Nephron (organoid): Measurements from ENCODE around the gene CXCR2.

Source experiments
- H3K27ac Mint-ChIP-seq, 3 experiments: 2 replicates each; pipeline ENCODE4 v1.8.0; 2020; ENCODE audit warnings: mixed read lengths in 3 of 3, mild to moderate bottlenecking in 2 of 3, moderate library complexity in 1 of 3
- H3K27me3 Mint-ChIP-seq: 2 replicates; pipeline ENCODE4 v1.8.0; 2021; ENCODE audit warnings: low read depth, mild to moderate bottlenecking, moderate library complexity, mixed read lengths
- H3K36me3 Mint-ChIP-seq: 2 replicates; pipeline ENCODE4 v1.8.0; 2020; ENCODE audit warnings: low read depth, mixed read lengths
- H3K4me1 Mint-ChIP-seq: 2 replicates; pipeline ENCODE4 v1.8.0; 2020; ENCODE audit warnings: mixed read lengths
- H3K4me3 Mint-ChIP-seq, 3 experiments: 2 replicates each; pipeline ENCODE4 v1.8.0; 2020; ENCODE audit warnings: mild to moderate bottlenecking in 3 of 3, mixed read lengths in 3 of 3, moderate library complexity in 2 of 3
- H3K9me3 Mint-ChIP-seq: 2 replicates; pipeline ENCODE4 v1.8.0; 2020; ENCODE audit warnings: mixed read lengths
- TF ChIP-seq, protein P1 (sequence below), 3 experiments: fragments of 200-600 bp; sonication (generic); IDR thresholded peaks; one replicate each; pipeline ENCODE4 v1.5.0; 2021; ENCODE audit warnings: antibody characterized with exemption in 3 of 3; ENCODE audit not compliant: unreplicated experiment in 3 of 3

CXCR2 gene

GRCh38 chr2:218152172-218152571 is 26.3 kb downstream of the CXCR2 start:
- H3K9me3 Mint-ChIP-seq = no peaks in the 10 kb centered on the region
- H3K4me3 Mint-ChIP-seq = no peak overlapping the region
- H3K4me1 Mint-ChIP-seq = no peaks in the 10 kb centered on the region
- TF ChIP-seq, protein P1, sequence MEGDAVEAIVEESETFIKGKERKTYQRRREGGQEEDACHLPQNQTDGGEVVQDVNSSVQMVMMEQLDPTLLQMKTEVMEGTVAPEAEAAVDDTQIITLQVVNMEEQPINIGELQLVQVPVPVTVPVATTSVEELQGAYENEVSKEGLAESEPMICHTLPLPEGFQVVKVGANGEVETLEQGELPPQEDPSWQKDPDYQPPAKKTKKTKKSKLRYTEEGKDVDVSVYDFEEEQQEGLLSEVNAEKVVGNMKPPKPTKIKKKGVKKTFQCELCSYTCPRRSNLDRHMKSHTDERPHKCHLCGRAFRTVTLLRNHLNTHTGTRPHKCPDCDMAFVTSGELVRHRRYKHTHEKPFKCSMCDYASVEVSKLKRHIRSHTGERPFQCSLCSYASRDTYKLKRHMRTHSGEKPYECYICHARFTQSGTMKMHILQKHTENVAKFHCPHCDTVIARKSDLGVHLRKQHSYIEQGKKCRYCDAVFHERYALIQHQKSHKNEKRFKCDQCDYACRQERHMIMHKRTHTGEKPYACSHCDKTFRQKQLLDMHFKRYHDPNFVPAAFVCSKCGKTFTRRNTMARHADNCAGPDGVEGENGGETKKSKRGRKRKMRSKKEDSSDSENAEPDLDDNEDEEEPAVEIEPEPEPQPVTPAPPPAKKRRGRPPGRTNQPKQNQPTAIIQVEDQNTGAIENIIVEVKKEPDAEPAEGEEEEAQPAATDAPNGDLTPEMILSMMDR (IDR thresholded peaks at IDR 0.05; ENCODE audit: unreplicated experiment in 3 of 3) = no peak
- no peaks in the 10 kb centered on the region for H3K36me3 Mint-ChIP-seq
- no peak overlapping the region for H3K27ac Mint-ChIP-seq
- peaks cover 30% of the 10 kb centered on the region for H3K27me3 Mint-ChIP-seq

GRCh38 chr2:218152777-218153176 is 26.9 kb downstream of the CXCR2 start:
- H3K4me3 Mint-ChIP-seq = no peak overlapping the region
- H3K36me3 Mint-ChIP-seq = no peaks in the 10 kb centered on the region
- no peaks in the 10 kb centered on the region for H3K9me3 Mint-ChIP-seq
- H3K27ac Mint-ChIP-seq = no peak overlapping the region
- H3K4me1 Mint-ChIP-seq = no peaks in the 10 kb centered on the region
- TF ChIP-seq, protein P1 (IDR thresholded peaks at IDR 0.05; ENCODE audit: unreplicated experiment in 3 of 3) = no peak
- H3K27me3 Mint-ChIP-seq = peaks cover 35% of the 10 kb centered on the region

DNA sequence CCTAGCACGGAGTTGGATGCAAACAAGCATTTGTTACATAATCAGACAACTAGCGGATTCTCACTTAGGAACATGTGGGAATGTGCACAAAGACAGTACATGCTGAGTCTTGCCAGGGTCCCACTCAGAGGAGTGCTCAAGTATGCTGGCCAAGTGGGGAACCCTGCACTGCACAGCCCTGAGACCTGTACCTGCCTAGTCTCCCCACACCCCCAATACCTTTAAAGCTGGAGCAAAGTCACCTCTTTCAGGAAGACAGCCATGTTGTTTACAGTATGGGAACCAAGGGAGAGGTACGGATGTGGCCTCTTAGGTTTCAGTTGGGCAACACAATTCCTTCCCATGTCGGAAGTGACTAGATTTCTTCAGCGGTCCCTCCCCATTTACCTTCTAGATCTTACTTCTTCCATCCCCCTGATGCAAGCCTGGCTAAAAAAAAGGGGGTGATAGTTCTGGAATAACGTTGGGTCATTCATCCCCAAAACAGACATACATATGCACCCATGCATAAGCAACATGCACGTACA is 30.2 kb downstream of the CXCR2 start:
- Mint-ChIP-seq H3K4me1 (no peaks in the 10 kb centered on the region), H3K27me3 (peaks cover 30% of the 10 kb centered on the region)

DNA sequence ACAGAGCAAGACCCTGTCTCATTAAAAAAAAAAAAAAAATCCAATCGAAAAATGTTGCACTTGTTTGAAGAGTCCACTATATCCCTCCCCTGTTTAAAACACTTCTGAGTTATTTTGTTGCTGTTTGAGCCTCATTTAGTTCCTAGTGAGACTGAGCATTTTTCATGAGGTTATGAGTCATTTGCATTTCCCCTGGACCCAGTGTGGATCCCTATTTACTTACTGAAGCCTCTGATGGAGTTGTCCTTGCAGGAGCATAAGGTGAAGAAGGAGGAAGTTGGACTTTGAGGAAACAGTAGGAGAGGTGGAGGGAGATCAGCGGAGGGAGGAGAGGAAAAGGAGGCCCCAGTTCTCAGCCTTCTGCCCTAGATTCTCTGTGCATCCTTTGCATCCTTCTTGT is 35.8 kb downstream of the CXCR2 start:
- Mint-ChIP-seq H3K4me1 (no peaks in the 10 kb centered on the region), H3K27ac (no peak overlapping the region), H3K4me3 (no peak overlapping the region), H3K9me3 (no peaks in the 10 kb centered on the region), H3K36me3 (no peaks in the 10 kb centered on the region), H3K27me3 (peaks cover 30% of the 10 kb centered on the region)
- TF ChIP-seq, protein P1 (IDR thresholded peaks at IDR 0.05; ENCODE audit: unreplicated experiment in 3 of 3) = no peak

More for the DNA sequence above, 30.2 kb downstream of the CXCR2 start:
- TF ChIP-seq, protein P1 (IDR thresholded peaks at IDR 0.05; ENCODE audit: unreplicated experiment in 3 of 3) = no peak
- no peak overlapping the region for H3K4me3 Mint-ChIP-seq
- no peak overlapping the region for H3K27ac Mint-ChIP-seq
- H3K36me3 Mint-ChIP-seq = no peaks in the 10 kb centered on the region
- no peaks in the 10 kb centered on the region for H3K9me3 Mint-ChIP-seq

DNA sequence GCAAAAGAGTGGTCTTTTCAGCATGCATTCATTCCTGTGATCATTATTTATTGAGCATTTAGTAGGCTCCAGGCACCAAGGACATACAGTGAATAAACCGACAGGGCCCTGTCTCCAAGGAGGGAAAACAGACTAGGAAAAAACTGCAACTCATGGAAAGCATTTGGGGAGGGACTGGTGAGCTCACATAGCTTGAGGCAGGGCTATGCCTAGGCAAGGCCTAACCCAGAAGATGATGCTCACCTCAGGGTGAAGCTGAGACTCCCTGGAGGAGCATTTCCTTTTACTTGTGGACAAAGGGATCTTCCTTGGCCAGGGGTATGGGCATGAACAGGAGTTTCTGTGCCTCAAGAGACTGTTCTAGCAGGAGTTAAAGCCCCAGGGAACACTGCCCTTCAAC is 37.0 kb downstream of the CXCR2 start:
- no peaks in the 10 kb centered on the region for H3K36me3 Mint-ChIP-seq
- H3K9me3 Mint-ChIP-seq = no peaks in the 10 kb centered on the region
- no peak overlapping the region for H3K27ac Mint-ChIP-seq
- TF ChIP-seq, protein P1 (IDR thresholded peaks at IDR 0.05; ENCODE audit: unreplicated experiment in 3 of 3) = no peak
- no peaks in the 10 kb centered on the region for H3K4me1 Mint-ChIP-seq
- H3K4me3 Mint-ChIP-seq = no peak overlapping the region
- peaks cover 36% of the 10 kb centered on the region for H3K27me3 Mint-ChIP-seq

DNA sequence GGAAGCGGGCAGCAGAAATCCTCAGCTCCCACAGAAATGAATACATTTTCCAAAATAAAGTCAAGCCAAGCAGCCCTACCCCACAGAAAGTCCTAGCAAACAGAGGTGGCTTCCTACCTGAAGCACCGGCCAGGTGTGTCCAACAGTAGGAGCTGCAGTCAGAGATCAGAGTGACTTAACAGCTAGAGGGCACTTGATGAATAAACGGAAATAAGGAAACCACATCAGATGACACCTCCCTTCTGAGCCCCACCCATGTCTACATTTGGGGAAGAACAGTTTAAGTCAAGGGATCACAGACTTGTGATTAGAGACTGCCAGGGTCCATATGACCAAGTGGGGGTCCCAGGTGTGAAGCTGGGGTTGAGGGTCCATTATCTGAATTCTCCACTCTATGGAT is 41.0 kb downstream of the CXCR2 start, which contains the start of gene CXCR1:
TSS of gene CXCR1 (minus strand) at position 172 of the 400 bp plus-strand sequence. CDS start 1,751 bp downstream, outside the sequence.
- Mint-ChIP-seq H3K27ac (no peak within 1 kb of the TSS), H3K4me1 (no peaks in the 10 kb centered on the region), H3K27me3 (peaks cover 44% of the 10 kb centered on the region), H3K4me3 (no peak within 1 kb of the TSS), H3K9me3 (no peaks in the 10 kb centered on the region), H3K36me3 (no peaks in the 10 kb centered on the region)
- TF ChIP-seq, protein P1 (IDR thresholded peaks at IDR 0.05; ENCODE audit: unreplicated experiment in 3 of 3) = no peak
